GM21367 (cell line): Measurements from ENCODE around the gene DZIP3.
"Not testable (repeated sequence)": the region's sequence is repeated elsewhere in the genome, so short reads cannot be mapped to it uniquely, and the experiment has no call there.

ENCODE experiments used
- ATAC-seq: cut with Tn5 transposase; IDR thresholded peaks from one replicate; pipeline ENCODE4 v1.9.1; 2021; ENCODE audit not compliant: unreplicated experiment

DZIP3 gene

GRCh38 chr3:108677811-108678210 lies 88.3 kb downstream of the DZIP3 start:
- ATAC-seq = no peak

GRCh38 chr3:108692286-108692685 lies 102.8 kb downstream of the DZIP3 start:
- not testable (repeated sequence) for ATAC-seq

- ATAC-seq = no peak
These were observed 108.9 kb downstream of the DZIP3 start for GRCh38 chr3:108698461-108698860.

GRCh38 chr3:108705045-108705444 lies 115.5 kb downstream of the DZIP3 start:
- no peak for ATAC-seq

GRCh38 chr3:108713009-108713516 lies 123.5 kb downstream of the DZIP3 start:
- ATAC-seq = no peak

GRCh38 chr3:108713816-108714215 lies 124.3 kb downstream of the DZIP3 start:
- ATAC-seq = no peak

GRCh38 chr3:108718454-108718853 lies 128.9 kb downstream of the DZIP3 start:
- ATAC-seq = no peak

- ATAC-seq = no peak
These were observed 129.8 kb downstream of the DZIP3 start for GRCh38 chr3:108719178-108719806.

- no peak for ATAC-seq
These were observed 133.2 kb downstream of the DZIP3 start for GRCh38 chr3:108722724-108723123.

- no peak for ATAC-seq
These were observed 134.6 kb downstream of the DZIP3 start for GRCh38 chr3:108724101-108724500.

GRCh38 chr3:108728105-108728504 lies 138.6 kb downstream of the DZIP3 start:
- no peak for ATAC-seq

- no peak for ATAC-seq
These were observed 139.4 kb downstream of the DZIP3 start for GRCh38 chr3:108728934-108729333.

GRCh38 chr3:108736821-108737220 lies 147.3 kb downstream of the DZIP3 start:
- no peak for ATAC-seq

GRCh38 chr3:108742929-108743328 lies 153.4 kb downstream of the DZIP3 start:
- no peak for ATAC-seq
